Smooth muscle cell (in vitro differentiated cells): Measurements from ENCODE around the gene MYO16. TPM values are rescaled to one million over a fixed set of nuclear protein-coding genes. Genes with fewer than 3 reads are reported as not detected.
"Not testable (repeated sequence)": the region's sequence is repeated elsewhere in the genome, so short reads cannot be mapped to it uniquely, and the experiment has no call there.

Experiments used
- DNase-seq: peaks from one replicate; lab custom pipeline; 2025; ENCODE audit not compliant: unreplicated experiment; lab: John Stamatoyannopoulos, UW
- H2AFZ ChIP-seq: fragments of 200-600 bp; sonication (generic); 2 replicates; pipeline ENCODE4 v1.6.0; 2016; ENCODE audit warnings: antibody characterized with exemption, low read depth, mild to moderate bottlenecking
- H3F3A ChIP-seq: fragments of 200-600 bp; sonication (generic); 2 replicates; pipeline ENCODE4 v1.6.0; 2017; ENCODE audit warnings: antibody characterized with exemption, low read depth
- H3K27ac ChIP-seq: fragments of 200-600 bp; sonication (generic); 2 replicates; pipeline ENCODE4 v1.5.1; 2016; ENCODE audit warnings: low read depth, mild to moderate bottlenecking
- H3K27me3 ChIP-seq: fragments of 200-600 bp; sonication (generic); 2 replicates; pipeline ENCODE4 v1.6.1; 2016; ENCODE audit warnings: low read depth, mild to moderate bottlenecking
- H3K36me3 ChIP-seq: fragments of 200-600 bp; sonication (generic); 2 replicates; pipeline ENCODE4 v1.5.1; 2016; ENCODE audit warnings: low read depth
- H3K4me1 ChIP-seq: fragments of 200-600 bp; sonication (generic); 2 replicates; pipeline ENCODE4 v1.5.1; 2016; ENCODE audit warnings: low read depth
- H3K4me2 ChIP-seq: fragments of 200-600 bp; sonication (generic); 2 replicates; pipeline ENCODE4 v1.6.0; 2016; ENCODE audit warnings: mild to moderate bottlenecking
- H3K4me3 ChIP-seq: fragments of 200-600 bp; sonication (generic); 2 replicates; pipeline ENCODE4 v1.5.1; 2016; ENCODE audit warnings: mild to moderate bottlenecking
- H3K79me2 ChIP-seq: fragments of 200-600 bp; sonication (generic); 2 replicates; pipeline ENCODE4 v1.6.0; 2016; ENCODE audit warnings: low read depth, mild to moderate bottlenecking
- H3K9ac ChIP-seq: fragments of 200-600 bp; sonication (generic); 2 replicates; pipeline ENCODE4 v1.6.0; 2016; ENCODE audit warnings: low read depth
- H3K9me3 ChIP-seq: fragments of 200-600 bp; sonication (generic); replicated peaks from 2 replicates; pipeline ENCODE4 v1.5.1; 2016; ENCODE audit warnings: low read depth
- H4K20me1 ChIP-seq: fragments of 200-600 bp; sonication (generic); 2 replicates; pipeline ENCODE4 v1.6.0; 2016; ENCODE audit warnings: low read depth
- CTCF ChIP-seq: fragments of 200-600 bp; sonication (generic); IDR thresholded peaks from 2 replicates; pipeline ENCODE4 v1.5.1; 2017; ENCODE audit warnings: borderline replicate concordance, mild to moderate bottlenecking, antibody characterized with exemption; ENCODE audit not compliant: insufficient read depth, poor library complexity, severe bottlenecking
- WGBS: methylation state at CpG from one replicate; pipeline ENCODE4 v1.1.7; 2016; ENCODE audit warnings: low lambda C conversion rate; 5-methylcytosine and 5-hydroxymethylcytosine counted together
- polyA plus RNA-seq: library from polyadenylated mRNA; unstranded; fragments of >200 nt; fragmentation: Nextera tagmentation; extraction: Ambion mirVana; gene quantifications from 2 replicates; pipeline ENCODE4 v1.2.1, GENCODE V29; 2016
- total RNA-seq: library from RNA; depleted of rRNA; stranded (reverse); fragments of >200 nt; gene quantifications from 2 replicates; pipeline ENCODE4 v1.2.3, GENCODE V29; 2014

Gene MYO16
- total and polyA plus RNA-seq, 2 experiments from 2014 or later: not detected

- 89% methylated on average over 7 of the region's 7 CpGs for WGBS
- no peaks in the 10 kb centered on the region for H3K27me3 ChIP-seq
- no peaks in the 10 kb centered on the region for H4K20me1 ChIP-seq
- H3K9me3 ChIP-seq: no peaks in the 10 kb centered on the region
- no peaks in the 10 kb centered on the region for H3F3A ChIP-seq
- no peak for TF ChIP-seq CTCF
- H3K27ac ChIP-seq: no peak overlapping the region
- H3K9ac ChIP-seq: no peak overlapping the region
- no peaks in the 10 kb centered on the region for H3K4me1 ChIP-seq
- H3K36me3 ChIP-seq: no peaks in the 10 kb centered on the region
- no peak overlapping the region for H3K4me3 ChIP-seq
- H3K79me2 ChIP-seq: no peaks in the 10 kb centered on the region
- no peak for DNase-seq
- H3K4me2 ChIP-seq: no peak overlapping the region
- H2AFZ ChIP-seq: no peak overlapping the region
Measured at GRCh38 chr13:108902405-108903155, 273.2 kb downstream of the MYO16 start.

- DNase-seq: no peak
- H3K4me2 ChIP-seq: no peak overlapping the region
- no peaks in the 10 kb centered on the region for H3K9me3 ChIP-seq
- no peak overlapping the region for H3K9ac ChIP-seq
- no peak overlapping the region for H2AFZ ChIP-seq
- no peaks in the 10 kb centered on the region for H3K79me2 ChIP-seq
- no peaks in the 10 kb centered on the region for H3K27me3 ChIP-seq
- no peaks in the 10 kb centered on the region for H4K20me1 ChIP-seq
- H3K27ac ChIP-seq: no peak overlapping the region
- H3K4me1 ChIP-seq: no peaks in the 10 kb centered on the region
- TF ChIP-seq CTCF: no peak
- H3F3A ChIP-seq: no peaks in the 10 kb centered on the region
- no peaks in the 10 kb centered on the region for H3K36me3 ChIP-seq
- no peak overlapping the region for H3K4me3 ChIP-seq
- WGBS: 89% methylated on average over 1 of the region's 1 CpG
Measured at GRCh38 chr13:108903613-108904012, 274.2 kb downstream of the MYO16 start.

- Histone ChIP-seq H3K9me3 (no peaks in the 10 kb centered on the region), H3K4me3 (no peak overlapping the region), H4K20me1 (no peaks in the 10 kb centered on the region), H3K9ac (no peak overlapping the region), H3K36me3 (no peaks in the 10 kb centered on the region), H3K79me2 (no peaks in the 10 kb centered on the region), H3K27me3 (no peaks in the 10 kb centered on the region), H3K4me1 (no peaks in the 10 kb centered on the region), H3F3A (no peaks in the 10 kb centered on the region), H3K4me2 (no peak overlapping the region), H3K27ac (no peak overlapping the region), H2AFZ (no peak overlapping the region)
- DNase-seq: no peak
- 73% methylated on average over 2 of the region's 2 CpGs for WGBS
- no peak for TF ChIP-seq CTCF
Measured at GRCh38 chr13:108911807-108912206, 282.4 kb downstream of the MYO16 start.

- H3K9me3 ChIP-seq, H3F3A ChIP-seq, H3K9ac ChIP-seq, H3K27me3 ChIP-seq, DNase-seq, H4K20me1 ChIP-seq, H3K36me3 ChIP-seq, H3K4me1 ChIP-seq, H3K27ac ChIP-seq, H3K4me2 ChIP-seq, H2AFZ ChIP-seq, H3K79me2 ChIP-seq, H3K4me3 ChIP-seq: not testable (repeated sequence)
- WGBS: 93% methylated on average over 4 of the region's 4 CpGs
Measured at GRCh38 chr13:108913731-108914130, 284.3 kb downstream of the MYO16 start.
